NOMO-1 (cell line): ENCODE measurements around the gene PLEKHM2.

Experiments
- DNase-seq, 2 experiments: peaks; one replicate each; lab custom pipeline; 2025; ENCODE audit not compliant: unreplicated experiment in 2 of 2; lab: John Stamatoyannopoulos, UW

The PLEKHM2 gene

GRCh38 chr1:15755646-15756040 is 71.5 kb downstream of the PLEKHM2 start:
- no peak for DNase-seq

GRCh38 chr1:15756143-15757015 is 72.3 kb downstream of the PLEKHM2 start:
- DNase-seq = no peak

DNA sequence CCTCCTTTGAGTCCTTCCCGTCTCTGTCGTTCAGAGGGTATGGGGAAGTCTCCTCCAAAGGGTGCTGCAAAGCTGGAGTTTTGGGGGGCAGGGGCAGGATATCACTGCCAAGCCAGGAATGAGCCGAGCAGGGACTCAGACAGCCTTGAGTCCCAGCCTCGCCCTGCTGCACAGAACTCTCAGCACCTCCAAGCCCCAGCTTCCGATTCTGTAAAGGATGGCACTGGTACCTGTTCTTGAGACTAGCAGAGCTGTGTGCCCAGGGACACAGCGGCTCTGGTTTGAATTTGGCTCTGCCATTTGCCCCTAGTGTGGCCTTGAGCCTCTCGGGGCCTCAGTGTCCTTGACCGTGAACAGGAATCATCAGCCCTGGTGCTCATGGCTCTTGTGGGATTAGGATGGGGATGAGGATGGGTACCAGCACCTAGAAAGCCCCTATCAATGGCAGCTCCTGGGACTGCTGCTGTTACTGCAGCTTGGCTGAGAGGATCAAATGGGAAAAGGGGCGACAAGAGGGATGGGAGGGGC is 73.0 kb downstream of the PLEKHM2 start:
- no peak for DNase-seq

DNA sequence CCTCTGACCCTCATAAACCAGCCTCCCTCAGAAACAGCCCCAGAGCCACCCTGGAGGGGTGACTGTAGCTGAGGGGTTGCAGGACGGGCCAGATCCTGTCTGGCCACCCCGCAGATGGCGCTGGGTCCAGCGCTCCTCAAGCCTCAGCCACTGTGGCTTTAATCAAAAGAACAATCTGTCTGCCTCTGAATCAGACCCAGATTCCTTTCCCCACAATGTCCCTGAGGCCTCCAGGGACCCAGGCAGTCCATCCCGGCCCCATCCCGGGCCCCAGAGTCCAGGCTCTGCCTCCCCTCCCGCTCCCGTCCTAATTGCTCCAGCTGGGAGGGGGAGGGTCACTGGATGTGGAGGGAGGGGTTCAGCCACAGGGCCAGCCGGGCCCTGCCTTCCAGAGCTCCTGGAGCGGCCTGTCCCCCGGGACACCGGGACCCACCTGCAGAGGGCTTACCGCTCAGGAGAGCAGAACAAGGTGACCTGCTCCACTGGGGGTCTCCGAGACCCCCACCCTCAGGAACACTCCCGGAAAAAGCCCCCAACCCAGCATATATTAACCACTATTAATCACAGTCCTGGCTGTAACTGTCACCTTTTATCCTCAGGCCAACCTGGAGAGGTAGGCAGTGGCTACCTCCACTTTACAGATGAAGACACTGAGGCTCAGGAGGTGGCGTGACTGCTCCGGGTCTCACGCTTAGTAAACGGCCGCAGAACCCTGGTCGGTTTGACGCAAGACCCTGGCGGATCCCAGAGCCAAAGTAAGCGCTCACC is 73.6 kb downstream of the PLEKHM2 start:
- DNase-seq = no peak

- DNase-seq = no peak
These were observed 74.3 kb downstream of the PLEKHM2 start, which contains the start of gene FBLIM1 for GRCh38 chr1:15758343-15758931. Gene FBLIM1 (plus strand): TSS chr1:15758795. CDS start chr1:15764984, 6,189 bp downstream.

GRCh38 chr1:15758953-15759661 is 75.0 kb downstream of the PLEKHM2 start:
- no peak for DNase-seq

DNA sequence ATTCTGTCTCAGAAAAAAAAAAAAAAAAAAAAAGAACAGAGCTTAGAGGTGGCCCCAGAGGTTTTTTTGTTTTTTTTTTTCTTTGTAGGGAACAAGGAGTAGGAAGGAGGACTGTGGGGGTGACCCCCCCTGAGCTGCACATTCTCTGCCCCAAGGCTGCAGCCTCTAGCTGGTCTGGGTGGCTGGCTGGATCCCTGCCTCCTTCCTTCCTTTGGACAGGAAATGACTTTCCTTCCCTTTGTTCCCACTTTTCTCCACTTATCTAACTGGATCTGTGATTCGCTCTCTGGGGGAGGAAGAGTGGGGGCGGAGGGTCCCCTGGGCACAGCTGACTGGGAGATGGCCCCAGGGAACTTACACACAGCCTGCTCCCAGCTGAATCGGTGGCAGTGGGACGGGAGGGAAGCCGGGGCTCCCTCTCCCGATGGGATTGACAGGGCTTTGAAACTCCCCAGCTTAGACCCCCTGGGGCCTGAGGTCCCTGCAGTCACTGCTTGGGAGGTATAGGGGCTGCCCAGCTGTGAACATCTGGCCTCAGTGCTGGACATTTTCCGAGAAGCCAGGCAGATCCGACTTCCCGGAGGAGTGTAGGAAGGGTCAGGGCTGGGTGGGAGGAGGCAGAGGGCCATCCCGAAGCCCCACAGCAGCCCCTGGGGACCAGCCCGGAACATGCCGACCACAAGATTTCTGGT is 76.5 kb downstream of the PLEKHM2 start:
- DNase-seq = no peak

- DNase-seq = no peak
These were observed 77.4 kb downstream of the PLEKHM2 start for GRCh38 chr1:15761366-15762128.

- no peak for DNase-seq
These were observed 78.4 kb downstream of the PLEKHM2 start for GRCh38 chr1:15762546-15762945.

DNA sequence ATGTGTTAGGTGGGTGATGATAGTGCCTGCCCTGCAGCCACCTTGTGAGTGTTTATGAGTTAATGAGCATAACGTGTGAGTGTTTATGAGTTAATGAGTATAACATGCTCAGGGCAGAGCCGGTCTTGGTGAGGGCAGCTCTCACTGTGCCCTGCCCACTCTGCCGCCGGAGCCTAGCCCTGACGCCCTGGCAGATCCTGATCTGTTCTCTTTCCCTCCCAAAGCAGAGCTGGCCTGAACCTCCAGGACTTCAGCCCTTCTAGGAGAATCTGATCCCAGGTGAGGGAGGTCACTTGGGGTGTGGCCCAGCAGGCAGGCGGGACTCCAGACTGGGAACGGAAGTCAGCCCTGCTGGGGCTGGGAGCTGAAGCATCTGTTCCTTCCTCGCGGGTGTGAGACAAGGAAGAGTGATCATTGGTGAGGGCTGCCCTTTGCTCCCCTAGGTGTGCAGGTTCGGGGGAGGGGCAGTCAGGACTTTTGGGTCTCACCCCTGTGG is 80.2 kb downstream of the PLEKHM2 start:
- no peak for DNase-seq

- no peak for DNase-seq
These were observed 80.8 kb downstream of the PLEKHM2 start for GRCh38 chr1:15764890-15765289.

GRCh38 chr1:15765495-15766194 is 81.5 kb downstream of the PLEKHM2 start:
- DNase-seq = no peak

DNA sequence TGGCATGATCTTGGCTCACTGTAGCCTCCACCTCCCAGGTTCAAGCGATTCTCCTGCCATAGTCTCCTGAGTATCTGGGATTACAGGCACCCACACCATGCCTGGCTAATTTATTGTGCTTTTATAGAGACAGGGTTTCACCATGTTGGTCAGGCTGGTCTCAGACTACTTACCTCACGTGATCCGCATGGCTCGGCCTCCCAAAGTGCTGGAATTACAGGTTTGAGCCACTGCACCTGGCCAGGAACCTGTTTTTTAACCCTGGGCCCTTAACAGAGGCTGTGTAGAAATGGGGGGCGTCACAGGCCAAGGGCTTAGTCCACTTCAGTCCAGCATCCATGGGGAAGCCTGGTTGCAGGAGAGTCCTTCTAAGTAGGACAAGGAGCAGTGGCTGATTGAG is 83.8 kb downstream of the PLEKHM2 start:
- no peak for DNase-seq

GRCh38 chr1:15768388-15768787 is 84.3 kb downstream of the PLEKHM2 start:
- DNase-seq = no peak

DNA sequence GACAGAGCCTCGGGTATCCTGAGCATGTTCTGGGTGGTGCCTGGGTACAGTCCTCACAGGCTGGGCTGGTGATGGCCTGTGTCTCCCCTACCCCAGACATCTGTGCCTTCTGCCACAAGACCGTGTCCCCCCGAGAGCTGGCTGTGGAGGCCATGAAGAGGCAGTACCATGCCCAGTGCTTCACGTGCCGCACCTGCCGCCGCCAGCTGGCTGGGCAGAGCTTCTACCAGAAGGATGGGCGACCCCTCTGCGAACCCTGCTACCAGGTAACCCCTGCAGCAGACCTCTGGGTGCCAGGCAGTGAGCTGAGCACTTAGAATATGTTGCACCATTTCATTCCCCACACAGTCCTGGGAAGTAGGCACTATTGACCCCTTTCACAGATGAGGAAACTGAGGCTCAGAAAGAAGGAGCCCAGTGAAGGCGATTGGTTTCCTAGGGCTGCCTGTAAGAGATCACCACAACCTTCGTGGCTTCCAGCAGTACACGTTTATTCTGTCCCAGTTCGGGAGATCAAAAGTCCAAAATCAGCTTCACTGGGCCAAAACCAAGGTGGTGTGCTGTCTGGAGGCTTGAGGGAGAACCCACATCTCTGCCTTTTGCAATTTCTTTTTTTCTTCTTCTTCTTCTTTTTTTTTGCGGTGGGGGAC is 86.3 kb downstream of the PLEKHM2 start:
- DNase-seq = no peak

GRCh38 chr1:15771836-15772515 is 87.9 kb downstream of the PLEKHM2 start:
- no peak for DNase-seq

- DNase-seq = no peak
These were observed 91.6 kb downstream of the PLEKHM2 start for GRCh38 chr1:15775706-15776105.
